ENCODE results near the gene MACROD1.
A peak's percentile ranks its signal among the peaks of the same experiment; 100 is the strongest.

The MACROD1 gene

DNA sequence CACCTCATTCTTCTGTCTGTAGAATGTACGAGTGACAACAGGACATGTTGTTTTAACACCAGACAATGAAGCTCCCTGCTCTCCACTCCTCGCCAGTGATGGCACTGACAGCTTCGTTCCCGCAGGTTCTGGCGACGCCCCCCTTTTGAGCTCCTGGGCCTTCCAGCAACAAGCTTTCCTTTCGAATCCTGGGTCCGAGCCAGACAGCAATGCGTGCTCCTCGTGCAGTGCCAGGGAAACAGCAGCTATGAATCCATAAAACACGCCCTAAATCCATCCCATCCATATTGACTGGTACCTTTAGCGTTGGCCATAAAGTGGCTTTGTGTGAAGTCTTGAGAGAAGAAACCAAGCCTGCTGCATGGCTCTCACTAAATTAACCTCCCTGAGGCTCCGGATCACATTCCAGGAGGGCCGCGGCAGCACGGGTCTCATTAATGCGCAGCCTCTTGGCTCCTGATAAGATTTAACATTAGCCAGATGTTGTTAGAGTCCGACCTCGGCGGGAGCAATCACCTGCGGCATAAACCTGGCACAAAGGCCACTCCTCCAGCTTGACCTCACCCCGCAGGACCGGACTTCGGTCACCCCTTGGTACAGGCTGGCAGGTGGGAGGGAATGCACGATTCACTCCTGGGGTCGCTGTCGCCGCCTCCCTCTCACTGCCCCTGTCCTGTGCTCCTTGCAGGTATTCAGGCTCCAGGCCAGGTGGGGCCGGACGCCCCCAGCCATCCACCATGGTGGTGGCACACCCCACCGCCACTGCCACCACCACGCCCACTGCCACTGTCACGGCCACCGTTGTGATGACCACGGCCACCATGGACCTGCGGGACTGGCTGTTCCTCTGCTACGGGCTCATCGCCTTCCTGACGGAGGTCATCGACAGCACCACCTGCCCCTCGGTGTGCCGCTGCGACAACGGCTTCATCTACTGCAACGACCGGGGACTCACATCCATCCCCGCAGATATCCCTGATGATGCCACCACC is 50.1 kb downstream of the MACROD1 start:
- Histone ChIP-seq H3K18ac (ENCODE audit: low read length) (no peak overlapping the region), H3K36me3 (ENCODE audit: control insufficient read depth in 1 of 2, insufficient read depth in 2 of 2, low read length in 2 of 2) (no peaks in the 10 kb centered on the region), H3K23ac (ENCODE audit: low read length) (no peak overlapping the region), H2BK12ac (ENCODE audit: low read length) (no peak overlapping the region), H3K4me3 (ENCODE audit: low read depth, low read length) (no peak overlapping the region), H4K12ac (ENCODE audit: low read depth, low read length) (no peak overlapping the region), H3K79me2 (ENCODE audit: control insufficient read depth, insufficient read depth, low read length, poor library complexity) (no peaks in the 10 kb centered on the region), H3K27ac (ENCODE audit: low read depth, low read length) (no peak overlapping the region), H3K4me1 (ENCODE audit: control insufficient read depth in 1 of 2, insufficient read depth in 2 of 2, low read length in 2 of 2) (no peaks in the 10 kb centered on the region), H2BK120ac (ENCODE audit: insufficient read depth, low read length, poor library complexity) (no peak overlapping the region), H3K14ac (ENCODE audit: low read length) (no peak overlapping the region), H2AK5ac (ENCODE audit: low read length) (no peak overlapping the region), H2BK5ac (ENCODE audit: low read depth, low read length, poor library complexity) (no peak overlapping the region), H3K9ac (ENCODE audit: low read length) (no peak overlapping the region), H4K91ac (ENCODE audit: low read depth, low read length) (no peak overlapping the region), H3K4me2 (ENCODE audit: low read length) (no peak overlapping the region), H3K4ac (ENCODE audit: low read depth, low read length) (no peak overlapping the region), H3K27me3 (ENCODE audit: insufficient read depth, low read length) (no peaks in the 10 kb centered on the region), H4K8ac (ENCODE audit: low read depth, low read length) (no peak overlapping the region), H3K79me1 (ENCODE audit: low read length) (no peaks in the 10 kb centered on the region), H2AFZ (ENCODE audit: insufficient read depth, low read length, poor library complexity) (no peak overlapping the region), H3K9me3 (ENCODE audit: insufficient read depth, low read depth, low read length) (peaks cover 7% of the 10 kb centered on the region)
- no CpG with 5 or more reads among the region's 47 CpGs for WGBS (ENCODE audit: extremely low coverage, insufficient coverage, insufficient read length)
- DNase-seq: no peak

DNA sequence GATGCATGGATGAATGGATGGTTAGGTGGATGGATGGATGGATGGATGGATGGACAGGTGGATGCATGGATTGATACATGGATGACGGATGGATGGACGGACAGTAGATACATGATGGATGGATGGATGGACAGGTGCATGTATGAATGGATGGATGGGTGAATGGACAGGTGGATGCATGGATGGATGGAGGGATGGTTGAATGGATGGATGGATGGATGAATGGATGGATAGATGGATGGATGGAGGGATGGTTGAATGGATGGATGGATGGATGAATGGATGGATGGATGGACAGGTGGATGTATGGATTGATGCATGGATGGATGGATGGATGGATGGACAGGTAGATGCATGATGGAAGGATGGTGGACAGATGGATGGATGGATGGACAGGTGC is 51.7 kb downstream of the MACROD1 start:
- H3K79me2 ChIP-seq (ENCODE audit: control insufficient read depth, insufficient read depth, low read length, poor library complexity): no peaks in the 10 kb centered on the region
- H3K27ac ChIP-seq (ENCODE audit: low read depth, low read length): no peak overlapping the region
- H3K14ac ChIP-seq (ENCODE audit: low read length): no peak overlapping the region
- no peak overlapping the region for H2AFZ ChIP-seq (ENCODE audit: insufficient read depth, low read length, poor library complexity)
- no peak overlapping the region for H4K12ac ChIP-seq (ENCODE audit: low read depth, low read length)
- no peaks in the 10 kb centered on the region for H3K4me1 ChIP-seq (ENCODE audit: control insufficient read depth in 1 of 2, insufficient read depth in 2 of 2, low read length in 2 of 2)
- peaks cover 7% of the 10 kb centered on the region for H3K9me3 ChIP-seq (ENCODE audit: insufficient read depth, low read depth, low read length)
- H4K8ac ChIP-seq (ENCODE audit: low read depth, low read length): no peak overlapping the region
- H3K4me3 ChIP-seq (ENCODE audit: low read depth, low read length): no peak overlapping the region
- H2AK5ac ChIP-seq (ENCODE audit: low read length): no peak overlapping the region
- no peaks in the 10 kb centered on the region for H3K27me3 ChIP-seq (ENCODE audit: insufficient read depth, low read length)
- H2BK5ac ChIP-seq (ENCODE audit: low read depth, low read length, poor library complexity): no peak overlapping the region
- no peaks in the 10 kb centered on the region for H3K79me1 ChIP-seq (ENCODE audit: low read length)
- peak overlapping the region; percentile 22 for H3K23ac ChIP-seq (ENCODE audit: low read length)
- H3K36me3 ChIP-seq (ENCODE audit: control insufficient read depth in 1 of 2, insufficient read depth in 2 of 2, low read length in 2 of 2): no peaks in the 10 kb centered on the region
- H3K4me2 ChIP-seq (ENCODE audit: low read length): no peak overlapping the region
- no peak for DNase-seq
- WGBS (ENCODE audit: extremely low coverage, insufficient coverage, insufficient read length): no CpG with 5 or more reads among the region's 2 CpGs
- no peak overlapping the region for H2BK120ac ChIP-seq (ENCODE audit: insufficient read depth, low read length, poor library complexity)
- no peak overlapping the region for H4K91ac ChIP-seq (ENCODE audit: low read depth, low read length)
- no peak overlapping the region for H3K4ac ChIP-seq (ENCODE audit: low read depth, low read length)
- H3K18ac ChIP-seq (ENCODE audit: low read length): no peak overlapping the region
- no peak overlapping the region for H3K9ac ChIP-seq (ENCODE audit: low read length)
- H2BK12ac ChIP-seq (ENCODE audit: low read length): no peak overlapping the region

DNA sequence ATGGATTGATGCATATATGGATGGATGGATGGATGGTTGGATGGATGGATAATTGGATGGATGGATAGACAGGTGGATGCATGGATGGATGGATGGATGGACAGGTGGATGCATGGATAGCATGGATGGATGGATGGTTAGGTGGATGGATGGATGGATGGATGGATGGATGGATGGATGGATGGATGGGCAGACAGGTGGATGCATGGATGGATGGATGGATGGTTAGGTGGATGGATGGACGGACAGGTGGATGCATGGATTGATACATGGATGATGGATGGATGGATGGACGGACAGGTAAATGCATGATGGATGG is 52.5 kb downstream of the MACROD1 start:
- H3K9me3 ChIP-seq (ENCODE audit: insufficient read depth, low read depth, low read length): peaks cover 7% of the 10 kb centered on the region
- no peaks in the 10 kb centered on the region for H3K36me3 ChIP-seq (ENCODE audit: control insufficient read depth in 1 of 2, insufficient read depth in 2 of 2, low read length in 2 of 2)
- H2BK120ac ChIP-seq (ENCODE audit: insufficient read depth, low read length, poor library complexity): no peak overlapping the region
- H4K91ac ChIP-seq (ENCODE audit: low read depth, low read length): no peak overlapping the region
- H3K27ac ChIP-seq (ENCODE audit: low read depth, low read length): no peak overlapping the region
- H4K12ac ChIP-seq (ENCODE audit: low read depth, low read length): no peak overlapping the region
- H3K79me1 ChIP-seq (ENCODE audit: low read length): no peaks in the 10 kb centered on the region
- no peak overlapping the region for H3K18ac ChIP-seq (ENCODE audit: low read length)
- no peaks in the 10 kb centered on the region for H3K79me2 ChIP-seq (ENCODE audit: control insufficient read depth, insufficient read depth, low read length, poor library complexity)
- no CpG with 5 or more reads among the region's 2 CpGs for WGBS (ENCODE audit: extremely low coverage, insufficient coverage, insufficient read length)
- H3K4me3 ChIP-seq (ENCODE audit: low read depth, low read length): peak overlapping the region; percentile 51
- H3K4ac ChIP-seq (ENCODE audit: low read depth, low read length): no peak overlapping the region
- no peak overlapping the region for H3K4me2 ChIP-seq (ENCODE audit: low read length)
- H3K23ac ChIP-seq (ENCODE audit: low read length): no peak overlapping the region
- H4K8ac ChIP-seq (ENCODE audit: low read depth, low read length): no peak overlapping the region
- no peak overlapping the region for H2AK5ac ChIP-seq (ENCODE audit: low read length)
- no peaks in the 10 kb centered on the region for H3K27me3 ChIP-seq (ENCODE audit: insufficient read depth, low read length)
- DNase-seq: no peak
- H2AFZ ChIP-seq (ENCODE audit: insufficient read depth, low read length, poor library complexity): no peak overlapping the region
- H2BK12ac ChIP-seq (ENCODE audit: low read length): no peak overlapping the region
- H3K4me1 ChIP-seq (ENCODE audit: control insufficient read depth in 1 of 2, insufficient read depth in 2 of 2, low read length in 2 of 2): no peaks in the 10 kb centered on the region
- no peak overlapping the region for H2BK5ac ChIP-seq (ENCODE audit: low read depth, low read length, poor library complexity)
- H3K9ac ChIP-seq (ENCODE audit: low read length): no peak overlapping the region
- no peak overlapping the region for H3K14ac ChIP-seq (ENCODE audit: low read length)

DNA sequence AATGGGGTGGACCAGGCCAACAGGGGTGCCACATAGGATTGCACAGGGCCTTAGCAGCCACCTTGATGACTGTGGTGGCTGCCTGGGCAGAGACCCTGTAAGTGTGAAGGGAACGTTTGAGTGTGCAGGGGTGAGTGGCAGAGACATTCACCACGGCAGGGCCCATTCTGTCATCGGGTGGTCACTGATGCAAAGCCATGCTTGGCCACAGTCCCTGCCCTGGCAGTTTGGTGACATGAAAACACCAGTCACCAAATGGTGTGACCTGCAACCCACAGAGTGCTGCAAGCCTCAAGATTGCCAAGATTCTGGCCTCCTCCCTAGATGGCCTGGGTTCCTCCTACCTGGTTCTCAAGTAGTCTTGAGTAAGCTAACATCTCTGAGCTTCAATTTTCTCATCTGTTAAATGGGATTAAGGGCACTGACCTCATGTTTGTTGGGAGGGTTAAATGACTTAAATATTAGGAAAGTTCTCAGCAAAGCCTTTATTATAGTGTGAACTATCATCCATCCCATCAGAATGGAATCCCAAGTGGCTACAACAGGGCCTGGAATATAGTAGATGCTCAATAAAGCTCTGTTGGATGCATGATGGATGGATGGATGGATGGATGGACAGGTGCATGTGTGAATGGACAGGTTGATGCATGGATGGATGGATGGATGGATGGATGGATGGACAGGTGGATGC is 53.0 kb downstream of the MACROD1 start:
- H2AFZ ChIP-seq (ENCODE audit: insufficient read depth, low read length, poor library complexity): no peak overlapping the region
- H3K4me3 ChIP-seq (ENCODE audit: low read depth, low read length): no peak overlapping the region
- H3K4ac ChIP-seq (ENCODE audit: low read depth, low read length): no peak overlapping the region
- no peak overlapping the region for H3K14ac ChIP-seq (ENCODE audit: low read length)
- H3K9ac ChIP-seq (ENCODE audit: low read length): no peak overlapping the region
- no peak for DNase-seq
- no peak overlapping the region for H2BK5ac ChIP-seq (ENCODE audit: low read depth, low read length, poor library complexity)
- no peaks in the 10 kb centered on the region for H3K27me3 ChIP-seq (ENCODE audit: insufficient read depth, low read length)
- no peak overlapping the region for H2AK5ac ChIP-seq (ENCODE audit: low read length)
- no peak overlapping the region for H4K8ac ChIP-seq (ENCODE audit: low read depth, low read length)
- H3K18ac ChIP-seq (ENCODE audit: low read length): no peak overlapping the region
- H2BK12ac ChIP-seq (ENCODE audit: low read length): no peak overlapping the region
- peaks cover 7% of the 10 kb centered on the region for H3K9me3 ChIP-seq (ENCODE audit: insufficient read depth, low read depth, low read length)
- no peak overlapping the region for H3K27ac ChIP-seq (ENCODE audit: low read depth, low read length)
- no peak overlapping the region for H3K23ac ChIP-seq (ENCODE audit: low read length)
- no peak overlapping the region for H2BK120ac ChIP-seq (ENCODE audit: insufficient read depth, low read length, poor library complexity)
- no peak overlapping the region for H4K12ac ChIP-seq (ENCODE audit: low read depth, low read length)
- no peaks in the 10 kb centered on the region for H3K79me1 ChIP-seq (ENCODE audit: low read length)
- no CpG with 5 or more reads among the region's 3 CpGs for WGBS (ENCODE audit: extremely low coverage, insufficient coverage, insufficient read length)
- H3K79me2 ChIP-seq (ENCODE audit: control insufficient read depth, insufficient read depth, low read length, poor library complexity): no peaks in the 10 kb centered on the region
- no peak overlapping the region for H3K4me2 ChIP-seq (ENCODE audit: low read length)
- no peaks in the 10 kb centered on the region for H3K36me3 ChIP-seq (ENCODE audit: control insufficient read depth in 1 of 2, insufficient read depth in 2 of 2, low read length in 2 of 2)
- H3K4me1 ChIP-seq (ENCODE audit: control insufficient read depth in 1 of 2, insufficient read depth in 2 of 2, low read length in 2 of 2): no peaks in the 10 kb centered on the region
- H4K91ac ChIP-seq (ENCODE audit: low read depth, low read length): no peak overlapping the region

Data from trophoblast cell (in vitro differentiated cells and primary cell).